Measurements from ENCODE around the gene RASGRF2.
"Not testable (repeated sequence)": the region's sequence is repeated elsewhere in the genome, so short reads cannot be mapped to it uniquely, and the experiment has no call there.

Gene RASGRF2

DNA sequence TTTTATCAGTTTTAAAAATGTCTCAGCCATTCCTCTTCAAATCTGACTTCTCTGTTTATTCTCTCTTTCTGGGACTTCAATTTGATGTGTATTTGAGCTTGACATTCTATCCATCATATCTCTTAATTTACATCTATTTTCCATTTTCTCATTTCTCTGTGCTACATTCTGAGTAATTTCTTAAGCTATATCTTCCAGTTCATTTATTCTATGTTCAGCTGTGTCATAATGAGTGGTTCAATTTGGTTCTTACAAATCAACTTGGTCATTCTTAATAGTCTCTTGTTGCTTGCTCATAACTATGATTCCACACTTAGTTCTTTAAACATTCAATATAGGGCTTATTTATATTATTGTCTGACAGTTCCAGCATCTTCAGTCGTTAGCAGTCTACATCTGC lies 289.8 kb downstream of the RASGRF2 start:
- no peak for DNase-seq

DNA sequence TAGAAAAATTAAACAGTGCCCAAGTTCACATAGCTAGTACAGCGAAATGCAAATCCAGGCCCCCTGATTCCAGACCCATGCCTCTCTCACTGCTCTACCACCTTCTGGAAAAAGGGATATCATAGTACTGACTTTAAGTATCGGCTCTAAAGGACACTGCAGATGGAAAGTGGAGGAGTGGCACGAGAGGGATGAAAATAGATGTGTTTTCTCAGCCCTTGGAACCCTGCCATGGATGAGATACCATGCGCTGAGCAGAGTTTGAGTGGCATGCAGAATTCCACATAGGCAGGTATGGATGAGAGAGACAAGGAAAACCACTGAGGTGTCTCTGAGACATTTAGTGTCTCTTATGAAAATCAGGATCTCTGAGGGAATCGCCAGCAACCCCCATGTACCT lies 291.8 kb downstream of the RASGRF2 start:
- DNase-seq: no peak

DNA sequence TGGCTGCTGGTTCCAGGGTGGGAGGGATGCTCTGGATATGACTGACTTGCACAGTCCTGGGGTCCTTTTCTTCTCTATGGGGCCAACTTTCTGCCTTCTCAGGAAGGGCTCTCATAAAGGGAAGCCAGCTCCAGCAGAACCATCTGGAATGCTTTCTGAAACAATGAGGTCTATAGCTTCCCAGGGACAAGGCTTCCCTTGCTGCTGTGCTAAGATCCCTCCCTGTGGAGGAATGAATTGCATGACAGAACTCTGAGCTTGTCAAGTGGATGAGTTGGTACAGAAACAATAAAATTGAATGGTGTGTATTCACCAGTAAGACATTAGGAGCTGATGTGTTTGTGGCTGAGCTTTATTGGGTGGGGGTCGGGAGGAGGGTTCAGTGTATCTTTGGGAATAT lies 292.7 kb downstream of the RASGRF2 start:
- no peak for DNase-seq

DNA sequence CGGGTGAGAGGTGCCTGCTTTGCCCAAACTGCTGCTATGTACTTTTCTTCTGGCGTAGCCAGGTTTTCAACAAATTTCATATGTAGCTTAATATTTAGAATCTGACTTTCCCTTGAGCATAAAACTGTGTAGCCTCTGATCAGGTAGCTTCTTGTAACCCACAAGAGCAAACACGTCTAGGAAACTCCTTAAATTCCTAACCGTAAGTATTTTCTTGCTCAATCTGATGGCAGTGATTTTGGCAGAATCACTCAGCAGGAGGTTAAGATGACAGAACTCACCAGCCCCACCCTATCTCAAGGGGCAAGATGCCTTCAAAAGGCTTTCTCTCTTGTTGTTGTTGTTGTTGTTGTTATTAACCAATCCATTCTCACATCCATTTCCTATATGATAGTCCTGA lies 293.7 kb downstream of the RASGRF2 start:
- DNase-seq: no peak

DNA sequence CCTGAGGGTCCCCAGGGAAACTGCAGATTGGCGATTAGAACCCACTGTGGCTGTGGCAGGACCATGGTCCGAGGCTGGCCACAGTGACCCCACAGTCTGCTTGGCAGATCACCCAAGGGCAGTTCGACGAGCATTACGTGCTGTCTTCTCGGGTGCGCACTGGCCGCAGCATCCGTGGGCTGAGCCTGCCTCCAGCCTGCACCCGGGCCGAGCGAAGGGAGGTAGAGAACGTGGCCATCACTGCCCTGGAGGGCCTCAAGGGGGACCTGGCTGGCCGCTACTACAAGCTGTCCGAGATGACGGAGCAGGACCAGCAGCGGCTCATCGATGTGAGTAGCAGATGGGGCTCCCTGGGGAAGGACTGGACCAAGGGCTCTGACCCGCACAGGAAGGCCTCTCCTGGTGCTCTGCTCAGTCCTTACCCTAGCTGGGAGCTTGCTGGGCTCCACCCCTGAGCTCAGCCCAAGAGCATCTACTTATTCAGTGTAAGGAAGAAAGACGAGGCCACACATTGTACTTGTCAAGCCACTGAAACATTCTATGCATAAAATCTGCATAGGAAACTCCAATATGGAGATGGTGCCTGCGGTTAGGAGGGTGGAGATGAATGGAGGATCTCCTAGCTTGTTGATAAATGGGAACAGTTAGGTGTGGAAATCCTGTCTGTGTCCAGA lies 294.9 kb downstream of the RASGRF2 start:
- no peak for DNase-seq

DNA sequence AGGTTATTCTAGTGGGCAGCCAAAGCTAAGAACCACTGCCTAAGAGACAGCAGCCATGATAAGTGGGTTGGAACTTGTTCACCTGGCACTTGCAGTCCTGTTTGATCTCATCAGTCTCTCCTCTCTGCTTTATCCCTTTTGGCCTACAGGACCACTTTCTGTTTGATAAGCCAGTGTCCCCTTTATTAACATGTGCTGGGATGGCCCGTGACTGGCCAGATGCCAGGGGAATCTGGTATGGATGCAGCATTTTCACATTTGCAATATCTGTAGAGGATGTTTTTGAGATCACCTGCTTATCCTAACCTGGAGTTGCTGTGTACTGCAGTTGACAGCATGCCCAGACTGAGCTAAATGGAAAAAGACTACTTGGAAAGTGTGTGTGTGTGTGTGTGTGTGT lies 296.6 kb downstream of the RASGRF2 start:
- no peak for DNase-seq

DNA sequence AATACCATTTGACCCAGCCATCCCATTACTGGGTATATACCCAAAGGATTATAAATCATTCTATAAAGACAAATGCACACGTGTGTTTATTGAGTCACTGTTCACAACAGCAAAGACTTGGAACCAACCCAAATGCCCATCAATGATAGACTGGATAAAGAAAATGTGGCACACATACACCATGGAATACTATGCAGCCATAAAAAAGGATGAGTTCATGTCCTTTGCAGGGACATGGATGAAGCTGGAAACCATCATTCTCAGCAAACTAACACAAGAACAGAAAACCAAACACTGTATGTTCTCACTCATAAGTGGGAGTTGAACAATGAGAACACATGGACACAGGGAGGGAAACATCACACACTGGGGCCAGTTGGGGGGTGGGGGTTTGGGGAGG lies 302.6 kb downstream of the RASGRF2 start:
- DNase-seq: not testable (repeated sequence)

DNA sequence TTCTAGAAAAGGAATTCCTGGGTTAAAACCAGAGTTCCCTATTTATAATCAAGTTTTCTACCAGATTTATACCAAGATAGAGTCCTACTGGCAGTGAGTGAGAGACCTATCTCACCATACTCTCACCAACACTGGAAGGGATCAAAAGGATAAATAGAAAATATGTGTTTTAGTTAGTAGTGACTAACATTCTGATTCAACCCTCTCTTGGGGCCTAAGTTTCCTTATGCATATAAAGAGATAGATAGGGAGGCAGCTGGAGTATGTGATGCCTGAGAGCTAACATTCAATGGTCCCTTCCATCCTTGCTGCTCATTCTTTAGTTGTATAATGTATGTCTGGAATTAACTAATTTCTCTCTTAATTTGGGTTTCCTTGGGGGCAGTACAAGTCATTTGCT lies 304.9 kb downstream of the RASGRF2 start:
- DNase-seq: no peak

DNA sequence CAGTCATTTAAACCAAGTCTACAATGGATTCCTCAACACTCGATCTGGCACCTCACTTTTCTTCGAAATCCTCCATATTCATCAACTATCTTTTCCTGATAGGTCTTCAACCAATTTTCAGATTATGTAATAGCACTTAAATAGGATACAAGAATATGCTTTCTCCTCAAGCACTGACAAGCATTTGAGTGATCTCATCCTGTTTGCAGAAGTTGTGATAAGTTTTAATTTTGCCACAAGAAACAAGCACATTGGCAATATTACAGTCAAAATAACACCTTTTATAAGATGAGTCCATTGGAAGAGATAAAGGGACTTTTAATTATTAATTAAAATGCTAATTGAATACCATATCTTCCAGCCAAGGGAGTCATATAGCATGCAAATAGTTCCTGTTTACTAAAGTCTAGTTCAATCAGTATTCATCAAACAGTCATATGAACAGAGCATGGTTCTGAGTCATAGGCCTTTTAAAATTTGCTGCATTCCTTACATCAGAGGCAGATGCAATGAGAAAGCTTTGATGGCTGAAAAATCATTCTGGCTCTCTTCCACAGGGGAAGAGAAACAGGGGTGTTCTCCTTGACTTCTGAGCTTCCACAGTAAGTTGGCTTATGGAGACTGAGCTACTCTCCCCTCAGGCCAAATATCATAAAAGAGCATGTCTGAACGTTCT lies 308.5 kb downstream of the RASGRF2 start:
- DNase-seq: no peak

DNA sequence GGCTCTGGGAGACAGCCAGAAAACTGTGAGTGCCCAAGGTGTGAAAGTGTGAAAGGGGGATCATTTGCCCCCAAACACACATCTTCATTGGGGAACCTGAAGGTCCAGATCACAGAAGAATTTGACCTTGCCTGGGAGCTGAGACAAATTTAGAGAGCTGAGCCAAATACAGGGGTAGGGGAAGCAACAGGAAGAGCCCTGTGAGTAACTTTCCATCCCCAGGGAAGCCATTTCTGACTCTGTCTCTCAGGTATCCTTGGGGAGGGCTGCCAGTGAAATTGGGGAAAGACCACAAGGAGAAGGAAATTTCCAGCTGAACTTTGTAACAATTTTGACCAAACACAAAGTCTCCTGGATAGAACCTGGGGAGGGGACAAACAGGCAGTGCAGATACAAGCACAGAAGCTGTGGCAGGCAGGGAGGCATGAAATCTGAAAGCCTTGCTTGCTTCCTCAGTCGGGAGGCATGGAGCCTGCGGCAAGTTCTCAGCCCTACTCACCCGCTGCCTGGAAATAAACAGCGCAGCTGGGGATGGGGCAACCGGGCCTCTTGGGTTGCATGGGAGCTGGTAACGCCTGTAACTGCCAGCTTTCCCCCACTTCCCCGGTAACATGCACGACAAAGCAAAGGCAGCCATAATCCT lies 309.7 kb downstream of the RASGRF2 start:
- no peak for DNase-seq

DNA sequence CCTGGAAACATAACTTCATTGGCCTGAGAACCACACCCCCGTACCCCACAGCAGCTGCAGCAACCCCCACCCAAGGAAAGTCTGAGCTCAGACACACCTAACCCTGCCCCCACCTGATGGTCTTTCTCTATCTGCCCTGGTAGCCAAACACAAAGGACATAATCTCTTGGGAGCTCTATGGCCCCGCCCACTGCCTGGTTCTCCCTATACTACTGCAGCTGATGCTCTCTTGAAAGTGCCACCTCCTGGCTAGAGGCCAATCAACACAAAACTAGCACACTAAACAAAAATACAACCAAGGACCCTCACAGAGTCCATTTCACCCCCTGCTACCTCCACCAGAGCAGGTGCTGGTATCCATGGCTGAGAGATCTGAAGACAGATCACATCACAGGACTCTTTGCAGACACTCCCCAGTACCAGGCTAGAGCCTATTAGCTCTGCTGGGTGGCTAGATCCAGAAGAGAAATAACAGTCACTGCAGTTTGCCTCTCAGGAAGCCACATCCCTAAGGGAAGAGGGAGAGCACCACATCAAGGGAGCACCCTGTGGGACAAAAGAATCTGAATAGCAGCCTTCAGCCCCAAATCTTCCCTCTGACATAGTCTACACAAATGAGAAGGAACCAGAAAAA lies 310.3 kb downstream of the RASGRF2 start:
- DNase-seq: not testable (repeated sequence)
